Kidney (tissue), 14 donors: Measurements from ENCODE around the gene TEAD1. TPM values are rescaled to one million over a fixed set of nuclear protein-coding genes. Genes with fewer than 3 reads are reported as not detected.

Experiments used
- DNase-seq, 5 donors: peaks; one replicate each; pipeline ENCODE4 v3.0.0-alpha.2; 2013 to 2020
- FAIRE-seq: peaks from 2 replicates; lab custom pipeline; 2012; peaks lifted over from hg19 to GRCh38; lab: Jason Lieb, UNC
- H3K27ac ChIP-seq, 2 donors: one replicate each; pipeline ENCODE4 v1.7.0; 2013; ENCODE audit warnings: low read depth in 2 of 2, low read length in 2 of 2, inconsistent platforms in 1 of 2
- H3K27me3 ChIP-seq: one replicate; pipeline ENCODE4 v1.7.1; 2013; ENCODE audit warnings: low read length, inconsistent platforms; ENCODE audit not compliant: control insufficient read depth, insufficient read depth
- H3K36me3 ChIP-seq, 3 donors: one replicate each; pipeline versions ENCODE4 v1.7.0 to v1.7.1; 2013; ENCODE audit warnings: low read length in 3 of 3, control low read depth in 1 of 3, inconsistent platforms in 1 of 3; ENCODE audit not compliant: insufficient read depth in 3 of 3, control insufficient read depth in 2 of 3
- H3K4me1 ChIP-seq, 3 donors: one replicate each; pipeline versions ENCODE4 v1.7.0 to v1.7.1; 2013; ENCODE audit warnings: low read length in 3 of 3, inconsistent platforms in 1 of 3, low read depth in 1 of 3; ENCODE audit not compliant: control insufficient read depth in 2 of 3, insufficient read depth in 2 of 3
- H3K4me3 ChIP-seq, 3 donors: one replicate each; pipeline versions ENCODE4 v1.7.0 to v1.8.1; 2013; ENCODE audit warnings: low read length in 3 of 3, control low read depth in 1 of 3, inconsistent platforms in 1 of 3
- H3K9ac ChIP-seq, 3 donors: one replicate each; pipeline versions ENCODE4 v1.7.0 to v1.7.1; 2013; ENCODE audit warnings: low read length in 3 of 3, control low read depth in 1 of 3, inconsistent platforms in 1 of 3
- H3K9me3 ChIP-seq, 3 donors: one replicate each; pipeline versions ENCODE4 v1.7.0 to v1.7.1; 2013; ENCODE audit warnings: low read length in 3 of 3, control low read depth in 1 of 3, inconsistent platforms in 1 of 3; ENCODE audit not compliant: control insufficient read depth in 2 of 3, insufficient read depth in 1 of 3
- CTCF ChIP-seq: IDR thresholded peaks from 3 replicates; pipeline ENCODE4 v1.5.1; 2012; ENCODE audit warnings: mild to moderate bottlenecking, moderate library complexity, borderline replicate concordance; ENCODE audit not compliant: insufficient read depth; ENCODE audit errors: extremely low read depth
- intact Hi-C: fragments of 100-400 bp; cut with DNase I; formaldehyde crosslinking; loops from one replicate; pipeline ENCODE4 v1.11.1; 2022
- polyA plus RNA-seq: library from polyadenylated mRNA; stranded (reverse); fragments of 350-450 nt; fragmentation: Illumina TruSeq; extraction: RNeasy Lipid Tissue Mini Kit (QIAGEN cat#74804); gene quantifications from one replicate; pipeline ENCODE4 v1.2.3, GENCODE V29; 2014; ENCODE audit warnings: low read depth, low replicate concordance; ENCODE audit not compliant: insufficient read depth
- total RNA-seq: library from RNA; stranded (reverse); fragmentation: NEBNext Ultra II Directional; extraction: Animal tissue kit (Norgen Biotek cat#: 25700); gene quantifications from one replicate; pipeline ENCODE4 v1.2.1, GENCODE V29; 2021
- donor health status: control.
- donor health status: control.
- donor health status: control.
- donor health status: control.
- donor health status: control.
- donor health status: DM: yes; HTN: yes; CAD: no.
- donor health status: Normal renal cell carcinoma (clear cell type).

The TEAD1 gene
- total and polyA plus RNA-seq, 2 donors from 2014 or later: 7.6 to 77.2 TPM

- FAIRE-seq (no peak), DNase-seq (no peak)
- no peak overlapping the region for H3K27ac ChIP-seq
- H3K36me3 ChIP-seq: no peaks in the 10 kb centered on the region
- no peaks in the 10 kb centered on the region for H3K27me3 ChIP-seq
- no peaks in the 10 kb centered on the region for H3K9me3 ChIP-seq
- intact Hi-C loops: no loop called here
- H3K4me3 ChIP-seq: no peak overlapping the region
- peaks cover 0 to 25% (median 20%) of the 10 kb centered on the region in 3 donors for H3K4me1 ChIP-seq
- no peak for TF ChIP-seq CTCF
- no peak overlapping the region for H3K9ac ChIP-seq
Observed at GRCh38 chr11:12712132-12712531, 37.9 kb downstream of the TEAD1 start.

DNA sequence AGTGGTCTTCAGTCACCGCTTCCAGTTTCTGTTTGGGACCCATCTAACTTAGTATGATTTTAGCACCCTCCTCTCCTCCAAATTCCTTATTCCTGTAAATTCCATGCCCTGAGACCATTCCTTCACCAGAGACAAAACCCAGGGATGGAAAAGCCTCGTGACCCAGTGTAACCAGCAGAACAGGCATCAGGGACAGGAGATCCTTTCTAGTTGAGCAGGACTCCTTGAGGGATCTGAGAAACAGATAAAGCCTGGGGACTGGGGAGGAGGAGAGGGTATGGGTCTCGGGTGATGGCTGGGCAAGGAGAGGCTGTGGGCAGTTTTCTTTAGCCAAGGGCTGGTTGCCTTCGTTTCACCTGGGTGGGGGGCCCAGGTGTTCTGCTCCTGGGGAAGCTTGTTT lies 40.9 kb downstream of the TEAD1 start:
- FAIRE-seq: no peak
- TF ChIP-seq CTCF: no peak
- H3K9ac ChIP-seq: no peak overlapping the region
- H3K27me3 ChIP-seq: no peaks in the 10 kb centered on the region
- no peaks in the 10 kb centered on the region for H3K9me3 ChIP-seq
- H3K4me1 ChIP-seq: peaks cover 0 to 20% (median 18%) of the 10 kb centered on the region in 3 donors
- no peak overlapping the region for H3K4me3 ChIP-seq
- intact Hi-C loops: no loop called here
- DNase-seq: no peak
- no peaks in the 10 kb centered on the region for H3K36me3 ChIP-seq
- no peak overlapping the region for H3K27ac ChIP-seq

- no peak overlapping the region for H3K4me3 ChIP-seq
- intact Hi-C loops: no loop called here
- no peak overlapping the region for H3K27ac ChIP-seq
- FAIRE-seq (no peak), DNase-seq (peak in 1 of 5 donors; percentile 76)
- no peaks in the 10 kb centered on the region for H3K9me3 ChIP-seq
- no peak for TF ChIP-seq CTCF
- H3K27me3 ChIP-seq: no peaks in the 10 kb centered on the region
- H3K9ac ChIP-seq: no peak overlapping the region
- peaks cover 0 to 28% (median 21%) of the 10 kb centered on the region in 3 donors for H3K4me1 ChIP-seq
- H3K36me3 ChIP-seq: no peaks in the 10 kb centered on the region
Observed at GRCh38 chr11:12715941-12716340, 41.7 kb downstream of the TEAD1 start.

DNA sequence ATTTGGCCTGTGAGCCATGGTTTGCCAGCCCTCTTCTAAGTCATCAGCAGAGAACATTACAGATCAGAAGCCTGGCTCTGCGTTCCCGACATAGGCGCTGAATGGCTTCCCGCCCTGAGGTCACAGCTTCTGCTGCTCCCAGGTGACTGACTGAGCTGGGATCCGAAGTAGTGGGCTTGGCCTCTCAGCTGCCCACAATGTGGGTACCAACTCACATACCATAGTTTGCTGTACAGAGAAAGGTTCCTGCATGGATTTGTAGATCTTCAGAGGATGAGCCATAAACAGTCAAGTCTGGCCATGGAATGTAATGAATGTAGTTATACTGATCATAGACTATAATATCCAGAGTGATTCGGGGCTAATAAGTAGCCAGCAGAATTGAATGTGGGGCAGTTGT lies 42.6 kb downstream of the TEAD1 start:
- no peak overlapping the region for H3K27ac ChIP-seq
- TF ChIP-seq CTCF: no peak
- intact Hi-C loops: no loop called here
- H3K9me3 ChIP-seq: no peaks in the 10 kb centered on the region
- H3K27me3 ChIP-seq: no peaks in the 10 kb centered on the region
- FAIRE-seq (no peak), DNase-seq (no peak)
- H3K36me3 ChIP-seq: no peaks in the 10 kb centered on the region
- H3K4me3 ChIP-seq: no peak overlapping the region
- H3K9ac ChIP-seq: no peak overlapping the region
- H3K4me1 ChIP-seq: peaks cover 0 to 36% (median 21%) of the 10 kb centered on the region in 3 donors
